HG02840 (cell line): Measurements from ENCODE around the gene VTA1.
"Not testable (repeated sequence)": the region's sequence is repeated elsewhere in the genome, so short reads cannot be mapped to it uniquely, and the experiment has no call there.

Experiments
- ATAC-seq: cut with Tn5 transposase; IDR thresholded peaks from one replicate; pipeline ENCODE4 v1.9.1; 2021; ENCODE audit warnings: mild to moderate bottlenecking, moderate library complexity, moderate number of reproducible peaks; ENCODE audit not compliant: unreplicated experiment, low FRiP score

Gene VTA1

GRCh38 chr6:142167071-142167470 lies 20.0 kb downstream of the VTA1 start:
- no peak for ATAC-seq

- no peak for ATAC-seq
Measured at GRCh38 chr6:142167486-142167885, 20.4 kb downstream of the VTA1 start.

- ATAC-seq: no peak
Measured at GRCh38 chr6:142171351-142171750, 24.3 kb downstream of the VTA1 start.

DNA sequence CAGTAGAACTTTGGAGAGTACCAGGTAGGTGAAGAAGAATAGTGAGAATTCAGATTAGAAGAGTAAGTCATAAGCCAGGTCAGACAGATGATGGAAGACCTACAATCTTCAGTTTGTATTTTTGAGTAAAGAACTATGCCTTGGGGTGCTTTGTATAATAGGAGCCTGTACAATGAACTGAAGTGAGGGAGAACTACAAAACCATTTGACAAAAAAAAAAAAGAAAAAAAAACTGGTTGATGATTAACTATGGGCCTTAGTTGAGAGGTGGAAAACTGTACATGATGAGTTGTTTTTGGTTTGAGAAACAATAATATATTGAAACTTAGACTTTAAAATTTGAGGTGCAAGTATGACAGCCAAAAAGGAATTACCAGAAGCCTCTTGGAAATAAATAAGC lies 25.7 kb downstream of the VTA1 start:
- no peak for ATAC-seq

DNA sequence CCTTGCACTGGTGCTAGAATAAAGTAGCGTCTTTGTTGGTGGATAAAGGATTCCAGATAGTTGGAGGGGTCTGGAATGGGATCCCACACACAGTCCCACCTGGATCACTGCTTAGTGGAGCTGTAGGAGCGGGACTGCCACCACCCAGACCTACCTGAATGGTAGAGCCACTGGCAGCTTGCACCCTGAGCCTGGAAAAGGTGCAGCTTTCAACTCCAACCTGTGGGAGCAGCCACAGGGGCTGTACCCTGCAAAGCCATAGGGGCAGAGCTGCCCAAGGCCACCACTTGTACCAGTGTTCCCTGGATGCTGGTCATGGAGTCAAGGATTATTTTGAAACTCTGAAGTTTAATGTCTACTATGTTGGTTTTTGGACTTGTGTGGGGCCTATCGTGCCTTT lies 26.9 kb downstream of the VTA1 start:
- ATAC-seq: no peak

DNA sequence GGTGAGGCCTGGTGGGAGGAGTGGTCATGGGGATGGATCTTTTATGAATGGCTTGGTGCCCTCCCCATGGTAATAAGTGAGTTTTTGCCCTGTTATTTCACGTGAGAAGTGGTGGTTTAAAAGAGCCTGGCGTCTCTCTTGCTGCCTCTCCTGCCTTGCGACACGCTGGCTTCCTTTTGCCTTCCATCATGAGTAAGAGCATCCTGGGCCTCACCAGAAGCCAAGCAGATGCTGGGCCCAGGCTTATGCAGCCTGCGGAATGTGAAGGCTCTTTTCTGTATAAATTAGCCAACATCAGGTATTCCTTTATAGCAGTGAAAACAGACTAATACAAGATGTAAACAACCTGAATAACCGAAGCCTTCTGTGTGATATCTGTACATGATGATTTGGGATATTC lies 27.6 kb downstream of the VTA1 start:
- ATAC-seq: no peak

- ATAC-seq: no peak
Measured at GRCh38 chr6:142178129-142178528, 31.1 kb downstream of the VTA1 start.

- ATAC-seq: no peak
Measured at GRCh38 chr6:142182004-142182403, 34.9 kb downstream of the VTA1 start.

GRCh38 chr6:142183351-142183750 lies 36.3 kb downstream of the VTA1 start:
- no peak for ATAC-seq

DNA sequence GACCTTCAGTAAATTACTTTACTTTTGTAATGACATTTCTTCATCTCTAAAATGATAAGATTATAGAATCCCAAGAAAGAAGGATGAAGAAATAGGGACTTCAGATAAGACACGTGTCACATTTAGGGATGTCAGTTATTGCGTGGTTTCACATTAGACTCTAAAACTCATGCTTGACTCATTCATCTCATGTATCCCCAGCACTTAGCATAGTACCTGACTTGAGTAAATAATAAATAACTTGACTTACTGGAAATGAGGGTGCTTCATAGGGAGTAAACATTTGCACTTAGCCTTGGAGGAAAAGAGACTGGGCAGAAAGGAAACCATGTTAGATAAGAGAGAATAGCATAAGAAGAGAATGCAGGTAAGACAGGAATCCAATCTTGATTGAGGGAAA lies 37.2 kb downstream of the VTA1 start:
- no peak for ATAC-seq

DNA sequence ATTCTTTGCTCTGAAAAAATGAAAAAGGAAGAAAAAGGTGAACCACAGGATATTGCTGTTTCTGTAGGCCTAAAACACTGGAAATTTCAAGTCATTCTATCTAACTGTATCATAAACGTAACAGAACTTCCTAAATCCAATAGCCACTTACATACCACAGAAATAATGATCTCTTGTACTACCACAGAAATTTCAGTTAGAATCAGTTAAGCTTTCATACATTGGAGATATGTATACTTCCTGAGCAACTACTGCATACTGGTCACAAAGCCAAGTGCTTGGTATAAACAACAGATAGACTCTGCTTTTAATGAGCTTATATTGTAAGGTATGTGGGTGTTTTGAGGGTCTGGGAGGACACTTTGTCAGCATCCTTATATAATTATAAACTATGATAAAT lies 38.6 kb downstream of the VTA1 start:
- ATAC-seq: no peak

DNA sequence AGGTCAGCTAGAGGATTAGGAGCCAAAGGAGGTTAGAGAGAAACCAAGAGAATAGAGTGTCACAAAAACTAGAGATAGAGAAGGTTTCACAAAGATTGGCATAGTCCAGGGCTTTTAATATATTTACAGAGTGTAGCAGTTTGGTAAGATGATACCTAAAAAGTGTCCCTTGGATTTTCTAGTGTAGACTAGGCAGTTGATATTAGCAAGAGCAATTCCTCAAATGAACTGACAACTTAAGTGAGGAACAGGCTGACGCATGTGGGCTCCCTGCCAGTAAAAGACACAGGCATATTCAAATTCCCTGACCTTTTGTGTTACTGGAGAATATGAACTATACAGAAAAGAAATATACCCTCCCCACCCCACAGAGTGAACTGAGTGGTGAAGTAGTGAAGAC lies 40.1 kb downstream of the VTA1 start:
- no peak for ATAC-seq

DNA sequence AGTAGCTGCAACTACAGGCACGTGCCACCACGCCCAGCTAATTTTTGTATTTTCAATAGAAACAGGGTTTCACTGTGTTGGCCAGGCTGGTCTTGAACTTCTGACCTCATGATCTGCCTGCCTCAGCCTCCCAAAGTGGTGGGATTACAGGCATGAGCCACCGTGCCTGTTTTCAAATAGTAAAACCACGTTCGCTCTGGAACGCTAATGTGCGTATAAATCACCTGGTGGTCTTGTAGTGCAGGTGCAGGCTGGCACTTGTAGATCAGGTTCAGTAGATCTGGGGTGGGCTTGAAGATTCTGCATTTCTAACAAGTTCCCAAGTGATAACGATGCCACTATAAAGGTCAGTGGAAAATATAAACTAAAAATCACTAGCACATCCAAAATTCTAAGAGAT lies 41.3 kb downstream of the VTA1 start:
- not testable (repeated sequence) for ATAC-seq

- no peak for ATAC-seq
Measured at GRCh38 chr6:142189057-142189456, 42.0 kb downstream of the VTA1 start.

GRCh38 chr6:142192343-142192742 lies 45.3 kb downstream of the VTA1 start:
- ATAC-seq: no peak

- ATAC-seq: no peak
Measured at GRCh38 chr6:142193621-142194020, 46.6 kb downstream of the VTA1 start.

- no peak for ATAC-seq
Measured at GRCh38 chr6:142195862-142196541, 48.9 kb downstream of the VTA1 start.

DNA sequence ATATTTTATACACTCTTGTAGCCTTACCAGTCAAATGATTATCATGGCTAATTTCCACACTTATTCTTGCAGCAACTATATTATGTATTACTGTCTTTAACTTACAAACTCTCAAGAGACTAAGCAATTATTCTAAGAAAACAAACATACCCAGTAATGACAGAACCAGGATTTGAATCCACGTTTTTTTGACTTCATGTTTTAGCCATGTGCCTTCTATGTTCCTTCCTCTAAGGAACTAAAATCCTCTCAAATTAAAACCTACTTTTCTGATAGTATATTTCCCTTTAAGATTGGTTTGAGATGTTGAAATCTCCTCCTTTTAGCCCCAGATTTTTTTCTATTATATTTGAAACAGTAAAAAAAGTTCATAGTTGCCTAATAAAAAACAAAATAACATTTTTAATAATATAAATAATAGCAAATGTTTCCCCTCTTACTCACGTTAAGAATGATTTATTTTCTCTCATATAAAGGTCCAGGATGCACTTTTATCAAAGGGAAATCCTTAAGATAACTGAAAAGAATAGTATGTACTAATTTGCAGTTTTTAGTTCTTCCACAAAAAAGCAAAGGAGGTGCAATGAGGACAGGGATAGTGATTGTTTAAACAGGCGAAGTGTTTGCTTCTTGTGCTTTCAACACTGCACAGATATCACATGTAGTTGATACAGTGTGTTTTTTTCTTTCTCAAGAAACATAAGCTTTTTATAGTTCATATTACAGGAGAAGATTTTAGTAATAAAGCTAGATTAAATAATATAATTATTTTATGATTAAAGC lies 54.0 kb downstream of the VTA1 start:
- ATAC-seq: no peak

- no peak for ATAC-seq
Measured at GRCh38 chr6:142207265-142207877, 60.3 kb downstream of the VTA1 start.

- no peak for ATAC-seq
Measured at GRCh38 chr6:142210606-142211005, 63.5 kb downstream of the VTA1 start.

GRCh38 chr6:142213402-142213801 lies 66.3 kb downstream of the VTA1 start:
- no peak for ATAC-seq

GRCh38 chr6:142218446-142218845 lies 71.4 kb downstream of the VTA1 start:
- ATAC-seq: no peak
